T-helper 17 cell (primary cell): Measurements from ENCODE around the gene PPDPF. TPM values are rescaled to one million over a fixed set of nuclear protein-coding genes. Genes with fewer than 3 reads are reported as not detected.
A peak's percentile ranks its signal among the peaks of the same experiment; 100 is the strongest.

Experiments used
- ATAC-seq: fragments of 150-1000 bp; cut with Tn5 transposase; 2 replicates; pipeline ENCODE4 v1.10.0; 2021; ENCODE audit warnings: mild to moderate bottlenecking, moderate library complexity
- DNase-seq, 3 donors: peaks; one replicate each; pipeline versions ENCODE4 v3.0.0 to v3.0.0-alpha.2; 2020 to 2021
- H3K9me3 ChIP-seq: one replicate; pipeline ENCODE4 v1.7.0; 2013; ENCODE audit warnings: low read length, mild to moderate bottlenecking; ENCODE audit not compliant: control insufficient read depth, poor library complexity, severe bottlenecking
- H3K27ac Mint-ChIP-seq: one replicate; pipeline ENCODE4 v1.8.0; 2022; ENCODE audit warnings: mild to moderate bottlenecking, moderate library complexity, mixed read lengths
- H3K27me3 Mint-ChIP-seq: one replicate; pipeline ENCODE4 v1.8.0; 2022; ENCODE audit warnings: mixed read lengths
- H3K36me3 Mint-ChIP-seq: one replicate; pipeline ENCODE4 v1.8.0; 2022; ENCODE audit warnings: low read depth, mixed read lengths
- H3K4me1 Mint-ChIP-seq: one replicate; pipeline ENCODE4 v1.8.0; 2022; ENCODE audit warnings: mild to moderate bottlenecking, mixed read lengths
- H3K4me3 Mint-ChIP-seq: one replicate; pipeline ENCODE4 v1.8.0; 2022; ENCODE audit warnings: mild to moderate bottlenecking, moderate library complexity, mixed read lengths
- total RNA-seq, 4 donors: library from RNA in 2 of 4; stranded (reverse) in 2 of 4; gene quantifications; one replicate each; pipeline ENCODE4 v1.2.3 and lab custom pipeline; 2022 to 2026

PPDPF gene
- total RNA-seq, 2 donors from 2014 or later: 149 to 271 TPM

DNA sequence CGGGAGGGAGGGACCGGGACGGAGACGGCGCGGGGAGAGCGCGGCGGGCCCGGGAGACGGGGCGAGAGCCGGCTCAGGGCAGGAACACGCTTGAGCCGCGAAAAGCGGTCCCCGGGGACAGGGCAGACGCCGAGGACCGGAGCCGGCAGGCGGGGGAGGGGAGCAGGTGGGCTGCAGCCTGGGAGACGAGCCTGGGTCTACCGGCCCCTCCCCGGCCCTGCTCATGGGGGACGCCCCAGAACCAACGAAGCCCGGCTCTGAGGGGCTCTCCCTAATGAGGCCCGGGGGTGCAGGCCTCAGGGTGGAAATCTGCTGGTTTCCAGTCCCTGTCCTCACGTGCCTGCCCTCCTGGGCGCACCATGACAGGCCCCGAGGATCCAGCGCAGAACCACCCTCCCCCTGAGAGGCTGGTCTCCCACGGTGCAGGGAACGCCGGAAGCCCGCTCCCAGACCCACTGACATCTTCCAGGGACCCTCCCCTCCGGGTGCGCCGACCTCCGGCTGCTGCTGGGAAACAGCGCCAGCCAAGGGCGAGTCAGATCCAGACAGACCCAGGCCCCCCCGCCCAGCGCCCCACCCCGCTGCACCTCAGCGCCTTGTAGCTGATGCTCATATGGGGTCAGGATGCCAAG is 21.1 kb upstream of the PPDPF start:
- DNase-seq: no peak
- Mint-ChIP-seq H3K27ac (no peak overlapping the region), H3K4me3 (peak overlapping the region; percentile 57), H3K4me1 (peaks cover 2% of the 10 kb centered on the region), H3K36me3 (no peaks in the 10 kb centered on the region), H3K27me3 (peaks cover 16% of the 10 kb centered on the region)
- ATAC-seq: peak; percentile 32
- H3K9me3 ChIP-seq: no peaks in the 10 kb centered on the region

DNA sequence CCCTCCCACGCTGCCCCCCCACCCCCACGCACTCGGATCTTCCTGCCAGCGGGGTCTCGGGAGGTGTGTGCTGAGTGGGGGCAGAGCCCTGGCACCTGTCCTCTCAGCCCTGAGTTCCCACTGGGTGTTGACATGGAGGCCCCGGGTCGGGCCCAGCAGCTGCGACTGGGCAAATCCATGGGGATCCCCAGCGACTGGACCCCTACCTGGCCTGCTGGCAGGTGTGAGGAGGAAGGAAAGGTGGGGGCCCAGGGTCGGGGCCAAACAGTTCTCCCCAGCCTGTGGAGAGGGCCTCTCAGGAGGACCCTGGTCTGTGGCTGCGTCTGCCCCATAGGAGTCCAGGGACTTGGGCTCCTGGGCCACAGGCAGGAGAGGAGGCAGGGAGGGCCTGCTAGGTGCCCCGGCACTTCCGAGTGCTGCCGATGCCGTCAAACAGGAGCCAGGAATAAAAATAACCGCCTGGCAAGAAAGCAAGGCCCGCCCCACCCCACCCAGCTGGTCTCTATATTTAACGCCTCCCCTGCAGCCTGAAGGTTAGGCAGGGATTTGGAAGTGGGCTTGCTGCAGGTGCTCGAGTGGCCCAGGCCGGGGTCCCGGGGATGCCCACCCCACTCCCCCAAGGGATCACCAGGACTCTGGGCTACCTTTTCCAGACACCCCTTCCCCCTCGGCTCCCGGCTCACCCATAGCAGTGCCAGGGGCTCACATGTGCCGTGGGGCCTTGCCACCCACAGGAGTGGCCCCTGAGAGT is 20.2 kb upstream of the PPDPF start:
- Mint-ChIP-seq H3K4me1 (peaks cover 2% of the 10 kb centered on the region), H3K27me3 (peaks cover 16% of the 10 kb centered on the region), H3K27ac (no peak overlapping the region), H3K36me3 (no peaks in the 10 kb centered on the region), H3K4me3 (no peak overlapping the region)
- no peaks in the 10 kb centered on the region for H3K9me3 ChIP-seq
- ATAC-seq (no peak), DNase-seq (no peak)

DNA sequence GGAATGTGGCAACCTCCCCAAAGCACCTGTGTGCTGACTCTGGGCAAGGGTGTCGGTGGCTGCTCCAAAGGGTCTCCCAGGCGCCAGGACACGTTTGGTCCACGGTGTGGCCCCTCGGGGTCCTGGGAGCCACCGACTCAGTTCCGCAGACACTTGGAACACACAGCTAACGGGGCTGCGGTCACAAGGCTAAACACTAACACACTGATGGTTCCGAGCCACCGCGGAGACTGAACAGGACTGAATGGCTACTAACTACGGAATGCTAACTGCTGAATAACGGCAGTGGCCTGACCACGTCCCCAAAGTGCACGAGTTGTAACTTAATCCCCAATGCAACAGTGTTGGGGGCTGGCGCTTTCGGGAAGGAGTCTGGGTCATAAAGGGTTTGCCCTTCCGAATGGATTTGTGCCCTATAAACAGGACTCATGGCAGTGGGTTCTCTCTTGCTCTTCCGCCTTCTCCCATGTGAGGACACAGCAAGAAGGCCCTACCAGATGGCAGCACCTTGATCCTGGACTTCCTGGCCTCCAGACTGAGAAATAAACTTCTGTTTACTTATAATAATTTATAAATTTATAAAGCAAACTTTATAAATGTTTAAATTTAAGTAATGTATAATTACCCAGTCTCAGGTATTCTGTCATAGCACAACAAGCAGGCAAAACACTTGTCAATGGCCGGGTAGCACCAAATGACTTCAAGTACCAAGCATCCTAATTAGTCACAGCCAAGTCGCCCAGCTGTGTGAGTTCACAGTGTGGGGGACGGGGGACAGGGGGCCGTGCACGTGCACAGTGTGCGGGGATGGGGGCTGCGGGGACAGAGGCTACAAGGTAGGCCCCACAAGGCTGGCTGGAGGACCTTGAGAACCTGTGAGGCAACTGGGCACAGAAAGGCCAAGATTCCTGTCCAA is 19.4 kb upstream of the PPDPF start:
- Mint-ChIP-seq H3K36me3 (no peaks in the 10 kb centered on the region), H3K27ac (no peak overlapping the region), H3K4me3 (no peak overlapping the region), H3K4me1 (peaks cover 1% of the 10 kb centered on the region), H3K27me3 (peaks cover 17% of the 10 kb centered on the region)
- ATAC-seq: no peak
- H3K9me3 ChIP-seq: no peaks in the 10 kb centered on the region
- no peak for DNase-seq

DNA sequence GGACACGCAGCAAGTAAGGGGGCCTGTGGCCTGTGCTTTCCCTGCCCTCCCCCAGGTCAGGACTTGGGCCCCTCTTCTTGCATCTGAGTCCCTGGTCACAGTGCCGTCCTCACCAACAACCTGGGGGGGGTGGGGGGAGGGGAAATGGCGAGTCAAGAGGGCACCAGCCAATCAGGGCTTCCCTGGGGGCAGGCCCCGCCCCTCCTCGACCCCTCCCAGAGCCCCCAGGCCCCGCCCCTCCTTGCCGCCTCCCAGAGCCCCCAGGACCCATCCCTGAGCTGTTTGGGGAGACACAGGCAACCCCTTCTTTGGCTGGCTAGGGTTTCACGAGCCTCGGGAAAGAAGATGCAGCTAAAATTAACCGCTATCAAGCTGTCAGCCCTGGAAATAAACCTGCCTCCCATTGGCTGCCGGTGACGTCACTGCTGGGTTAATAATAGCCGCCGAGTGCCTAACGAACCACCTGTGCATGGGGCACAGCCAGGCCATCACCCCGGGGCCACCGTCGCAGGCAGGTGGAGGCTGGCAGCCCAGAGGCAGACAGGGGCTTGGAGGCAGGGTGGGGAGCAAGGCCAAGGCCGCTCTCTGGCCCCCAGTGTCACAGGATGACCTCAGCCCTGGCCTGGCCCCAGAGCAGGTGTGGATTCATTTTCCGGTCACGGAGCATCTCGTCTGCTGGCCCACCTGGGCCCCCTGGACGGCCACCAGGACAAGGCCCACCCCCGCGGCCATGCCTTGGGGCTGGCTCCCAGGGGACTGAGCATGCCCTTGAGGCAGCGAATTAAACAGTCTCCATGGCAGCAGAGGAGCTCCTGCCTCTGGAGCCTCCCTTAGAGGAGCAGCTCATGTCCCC is 18.5 kb upstream of the PPDPF start:
- ATAC-seq (no peak), DNase-seq (no peak)
- H3K4me3 Mint-ChIP-seq: no peak overlapping the region
- H3K4me1 Mint-ChIP-seq: peaks cover 3% of the 10 kb centered on the region
- H3K9me3 ChIP-seq: no peaks in the 10 kb centered on the region
- H3K27me3 Mint-ChIP-seq: peaks cover 20% of the 10 kb centered on the region
- no peaks in the 10 kb centered on the region for H3K36me3 Mint-ChIP-seq
- no peak overlapping the region for H3K27ac Mint-ChIP-seq

DNA sequence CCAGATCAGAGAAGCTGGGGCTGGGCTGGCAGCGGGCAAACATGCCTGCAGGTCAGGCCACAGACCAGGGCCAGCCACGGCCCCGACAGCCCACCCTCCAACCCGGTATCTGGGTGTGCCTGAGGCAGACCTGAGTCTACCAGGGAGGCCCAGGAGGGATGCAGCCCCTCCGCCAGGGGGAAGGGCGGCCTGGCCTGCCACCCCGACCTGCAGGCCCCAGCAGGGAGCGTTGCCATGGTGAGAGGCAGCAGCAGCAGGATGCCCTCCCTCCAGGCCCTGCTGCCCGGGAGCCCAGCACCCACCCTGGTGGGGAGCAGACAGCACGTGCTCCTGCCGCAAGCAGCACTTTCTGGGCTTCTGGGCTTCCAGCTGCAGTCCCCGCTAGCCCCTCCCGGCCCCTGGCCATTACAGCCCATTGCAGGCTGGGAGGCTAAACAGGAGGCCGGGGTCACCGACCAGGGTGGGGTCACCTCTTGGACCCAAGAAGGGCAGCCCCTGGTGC is 17.8 kb upstream of the PPDPF start:
- DNase-seq: no peak
- Mint-ChIP-seq H3K4me1 (peaks cover 3% of the 10 kb centered on the region), H3K27me3 (peaks cover 16% of the 10 kb centered on the region), H3K36me3 (no peaks in the 10 kb centered on the region), H3K4me3 (no peak overlapping the region), H3K27ac (no peak overlapping the region)
- ATAC-seq: no peak
- H3K9me3 ChIP-seq: no peaks in the 10 kb centered on the region

DNA sequence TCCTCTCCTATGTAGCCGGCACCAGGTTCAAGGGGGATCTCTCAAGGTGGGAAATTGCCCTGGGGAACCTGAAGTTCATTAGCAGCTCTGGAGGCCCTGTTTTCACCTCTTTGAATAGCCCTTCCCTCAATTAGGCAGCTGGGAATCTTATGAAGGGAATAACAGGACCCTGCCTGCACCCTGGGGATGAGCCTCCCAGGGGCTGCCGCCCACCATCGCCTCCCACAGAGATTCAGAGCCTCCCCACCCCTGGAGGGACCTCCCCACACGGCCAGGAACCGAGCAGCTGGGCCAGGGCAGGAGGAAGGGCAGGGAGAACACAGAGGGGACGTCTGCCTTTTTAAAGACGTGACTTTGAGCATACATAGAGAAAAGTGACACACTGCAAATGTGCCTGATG is 17.0 kb upstream of the PPDPF start:
- ATAC-seq (no peak), DNase-seq (no peak)
- Mint-ChIP-seq H3K4me1 (peaks cover 6% of the 10 kb centered on the region), H3K27me3 (peaks cover 22% of the 10 kb centered on the region), H3K4me3 (no peak overlapping the region), H3K36me3 (no peaks in the 10 kb centered on the region), H3K27ac (no peak overlapping the region)
- no peaks in the 10 kb centered on the region for H3K9me3 ChIP-seq

DNA sequence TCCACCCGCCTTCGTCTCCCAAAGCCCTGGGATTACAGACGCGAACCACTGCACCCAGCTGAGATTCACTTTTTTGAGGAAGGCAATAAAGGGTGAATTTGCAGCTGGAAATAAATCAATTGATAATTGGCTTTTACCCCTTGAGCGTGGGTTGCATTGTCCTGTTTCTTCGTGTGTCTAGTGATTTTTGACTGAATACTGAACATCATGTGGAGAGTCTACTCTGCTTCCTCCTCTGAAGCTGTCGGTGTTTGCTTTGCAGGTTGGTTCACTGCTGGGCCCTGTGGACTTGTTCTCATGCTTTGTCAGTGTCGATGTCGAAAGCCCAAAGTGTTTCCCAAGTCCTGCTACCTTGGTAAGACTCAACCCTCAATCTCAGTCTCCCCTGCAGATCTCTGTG is 15.9 kb upstream of the PPDPF start:
- Mint-ChIP-seq H3K27ac (no peak overlapping the region), H3K36me3 (no peaks in the 10 kb centered on the region), H3K4me1 (peaks cover 6% of the 10 kb centered on the region), H3K4me3 (no peak overlapping the region), H3K27me3 (peaks cover 30% of the 10 kb centered on the region)
- ATAC-seq (no peak), DNase-seq (no peak)
- no peaks in the 10 kb centered on the region for H3K9me3 ChIP-seq

DNA sequence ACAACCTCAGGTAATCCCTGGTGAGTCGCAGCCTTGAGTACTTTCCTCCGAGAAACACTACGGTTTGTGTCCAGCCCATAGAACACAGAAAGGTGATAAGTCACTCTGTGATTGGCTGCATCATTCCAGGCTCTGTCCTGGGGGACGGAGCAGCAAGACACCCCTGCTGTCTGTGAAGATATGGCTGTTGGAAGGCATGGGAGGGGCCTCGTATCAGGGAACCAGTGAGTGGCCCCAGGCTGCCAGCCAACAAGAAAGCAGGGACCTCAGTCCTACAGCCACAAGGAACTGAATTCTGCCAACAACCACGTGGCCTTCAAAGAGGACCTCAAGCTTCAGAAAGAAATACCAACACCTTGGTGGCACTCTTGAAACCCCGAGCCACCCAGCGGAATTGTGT is 15.3 kb upstream of the PPDPF start:
- DNase-seq (no peak), ATAC-seq (no peak)
- H3K27ac Mint-ChIP-seq: no peak overlapping the region
- peaks cover 6% of the 10 kb centered on the region for H3K4me1 Mint-ChIP-seq
- H3K9me3 ChIP-seq: no peaks in the 10 kb centered on the region
- peaks cover 36% of the 10 kb centered on the region for H3K27me3 Mint-ChIP-seq
- no peaks in the 10 kb centered on the region for H3K36me3 Mint-ChIP-seq
- H3K4me3 Mint-ChIP-seq: no peak overlapping the region

DNA sequence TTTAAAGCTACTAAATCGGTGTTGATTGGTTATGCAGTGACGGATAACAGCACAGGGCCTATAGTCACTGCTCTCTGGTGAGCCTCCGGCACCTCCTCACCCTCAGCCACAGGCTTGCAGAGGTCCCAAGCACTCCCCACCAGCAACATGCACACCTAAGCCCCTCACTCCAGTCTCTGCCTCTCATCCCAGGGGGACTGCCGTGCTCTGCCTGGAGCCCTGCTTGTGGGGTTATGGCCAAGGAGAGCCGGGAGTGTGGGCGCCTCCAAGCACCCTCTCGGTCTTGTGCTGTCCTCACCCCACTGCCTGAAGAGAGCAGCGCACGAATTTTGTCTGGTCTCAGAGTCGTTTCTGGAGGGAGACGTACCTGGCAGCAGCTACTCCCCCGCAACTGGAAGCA is 14.8 kb upstream of the PPDPF start:
- DNase-seq: no peak
- peaks cover 6% of the 10 kb centered on the region for H3K4me1 Mint-ChIP-seq
- no peak overlapping the region for H3K27ac Mint-ChIP-seq
- no peak for ATAC-seq
- no peaks in the 10 kb centered on the region for H3K9me3 ChIP-seq
- peaks cover 36% of the 10 kb centered on the region for H3K27me3 Mint-ChIP-seq
- H3K36me3 Mint-ChIP-seq: no peaks in the 10 kb centered on the region
- H3K4me3 Mint-ChIP-seq: no peak overlapping the region

DNA sequence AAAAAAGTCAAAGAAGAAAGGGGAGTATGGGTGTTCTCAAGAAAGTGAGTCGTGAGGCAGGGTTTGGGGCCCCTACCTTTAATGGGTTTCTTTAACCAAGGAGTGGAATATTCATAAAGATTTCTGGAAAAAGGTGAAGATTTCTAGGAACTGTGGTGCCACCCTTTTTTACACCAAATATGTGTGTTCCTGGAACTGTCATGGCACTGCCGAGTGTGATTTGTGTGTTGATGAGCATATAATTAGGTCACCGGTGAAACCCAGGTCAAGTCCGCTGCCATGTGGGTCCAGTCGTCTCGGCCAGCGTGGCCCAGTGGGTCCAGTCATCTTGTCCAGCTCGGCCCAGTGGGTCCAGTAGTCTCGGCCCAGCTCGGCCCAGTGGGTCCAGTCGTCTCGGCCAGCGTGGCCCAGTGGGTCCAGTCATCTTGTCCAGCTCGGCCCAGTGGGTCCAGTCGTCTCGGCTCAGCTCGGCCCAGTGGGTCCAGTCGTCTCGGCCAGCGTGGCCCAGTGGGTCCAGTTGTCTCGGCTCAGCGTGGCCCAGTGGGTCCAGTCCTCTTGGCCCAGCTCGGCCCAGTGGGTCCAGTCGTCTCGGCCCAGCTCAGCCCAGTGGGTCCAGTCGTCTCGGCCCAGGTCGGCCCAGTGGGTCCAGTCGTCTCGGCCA is 13.4 kb upstream of the PPDPF start:
- no peaks in the 10 kb centered on the region for H3K9me3 ChIP-seq
- H3K27ac Mint-ChIP-seq: no peak overlapping the region
- H3K4me3 Mint-ChIP-seq: no peak overlapping the region
- H3K4me1 Mint-ChIP-seq: peaks cover 6% of the 10 kb centered on the region
- DNase-seq: no peak
- no peak for ATAC-seq
- peaks cover 2% of the 10 kb centered on the region for H3K36me3 Mint-ChIP-seq
- peaks cover 41% of the 10 kb centered on the region for H3K27me3 Mint-ChIP-seq

DNA sequence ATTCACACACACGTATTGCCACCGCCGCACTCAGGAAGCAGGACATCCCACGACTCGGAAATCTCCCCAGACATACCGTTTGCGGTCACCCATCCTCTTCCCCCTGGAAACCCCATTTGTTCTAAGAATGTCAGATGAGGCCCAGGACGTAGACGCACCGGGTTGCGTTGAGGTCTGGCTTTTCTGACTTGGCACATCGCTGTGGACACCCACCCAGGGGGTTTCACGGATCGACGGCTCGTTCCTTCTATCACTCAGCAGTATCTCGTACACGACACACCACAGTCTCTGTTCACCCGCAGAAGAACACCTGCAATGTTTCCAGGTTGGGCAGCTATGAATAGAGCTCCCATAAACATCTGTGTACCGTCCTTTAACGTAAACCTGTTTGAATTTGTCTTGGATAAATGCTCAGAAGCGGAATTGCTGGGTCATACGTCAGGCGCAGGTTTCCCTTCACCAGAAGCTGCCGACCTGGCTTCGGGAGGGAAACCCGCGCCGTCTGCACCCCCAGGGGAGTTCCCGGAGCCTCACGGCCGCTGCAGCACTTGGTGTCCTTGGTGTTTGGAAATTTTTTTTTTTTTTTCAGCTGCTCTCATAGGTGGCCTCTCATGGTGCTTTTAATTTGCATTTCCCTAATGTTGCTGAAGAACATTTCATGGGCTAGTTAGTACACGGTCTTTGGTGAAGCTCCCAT is 12.3 kb upstream of the PPDPF start:
- H3K36me3 Mint-ChIP-seq: peaks cover 2% of the 10 kb centered on the region
- peaks cover 6% of the 10 kb centered on the region for H3K4me1 Mint-ChIP-seq
- no peaks in the 10 kb centered on the region for H3K9me3 ChIP-seq
- peak; percentile 68 for ATAC-seq
- peaks cover 51% of the 10 kb centered on the region for H3K27me3 Mint-ChIP-seq
- peak overlapping the region; percentile 49 for H3K27ac Mint-ChIP-seq
- no peak for DNase-seq
- peak overlapping the region; percentile 43 for H3K4me3 Mint-ChIP-seq

DNA sequence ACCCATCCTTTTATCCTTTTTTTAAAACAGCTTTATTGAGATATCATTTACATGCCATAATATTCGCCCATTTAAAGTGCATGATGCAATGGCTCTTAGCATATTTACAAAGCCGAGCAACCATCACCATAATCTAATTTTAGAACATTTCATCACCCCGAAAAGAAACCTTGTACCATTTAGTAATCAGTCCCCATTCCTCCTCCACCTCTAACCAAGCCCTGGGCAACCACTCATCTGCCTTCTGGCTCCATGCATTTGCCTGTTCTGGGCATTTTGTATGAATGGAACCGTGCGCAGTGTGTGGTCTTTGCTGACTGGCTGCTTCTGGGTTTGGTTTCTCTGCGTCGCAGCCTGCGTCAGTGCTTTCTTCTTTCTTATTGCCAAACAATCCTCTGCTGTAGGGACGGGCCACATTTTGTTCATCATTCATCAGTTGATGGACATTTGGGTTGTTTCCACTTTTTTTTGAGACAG is 11.4 kb upstream of the PPDPF start:
- ATAC-seq (no peak), DNase-seq (no peak)
- H3K9me3 ChIP-seq: no peaks in the 10 kb centered on the region
- Mint-ChIP-seq H3K4me3 (no peak overlapping the region), H3K4me1 (peaks cover 6% of the 10 kb centered on the region), H3K36me3 (peaks cover 2% of the 10 kb centered on the region), H3K27ac (no peak overlapping the region), H3K27me3 (peaks cover 49% of the 10 kb centered on the region)
